GM12892 (cell line): ENCODE measurements around the gene TECPR1.

Source experiments
- POLR2A ChIP-seq: IDR thresholded peaks from 2 replicates; pipeline ENCODE4 v1.6.1; 2011; ENCODE audit warnings: low read depth, low read length, control low read depth
- POLR2AphosphoS5 ChIP-seq: IDR thresholded peaks from 2 replicates; pipeline ENCODE4 v1.6.1; 2011; ENCODE audit warnings: low read depth, low read length, control low read depth
- TAF1 ChIP-seq: IDR thresholded peaks from 2 replicates; pipeline ENCODE4 v1.6.1; 2011; ENCODE audit warnings: low read depth, mild to moderate bottlenecking, control low read depth, low read length, borderline replicate concordance

DNA sequence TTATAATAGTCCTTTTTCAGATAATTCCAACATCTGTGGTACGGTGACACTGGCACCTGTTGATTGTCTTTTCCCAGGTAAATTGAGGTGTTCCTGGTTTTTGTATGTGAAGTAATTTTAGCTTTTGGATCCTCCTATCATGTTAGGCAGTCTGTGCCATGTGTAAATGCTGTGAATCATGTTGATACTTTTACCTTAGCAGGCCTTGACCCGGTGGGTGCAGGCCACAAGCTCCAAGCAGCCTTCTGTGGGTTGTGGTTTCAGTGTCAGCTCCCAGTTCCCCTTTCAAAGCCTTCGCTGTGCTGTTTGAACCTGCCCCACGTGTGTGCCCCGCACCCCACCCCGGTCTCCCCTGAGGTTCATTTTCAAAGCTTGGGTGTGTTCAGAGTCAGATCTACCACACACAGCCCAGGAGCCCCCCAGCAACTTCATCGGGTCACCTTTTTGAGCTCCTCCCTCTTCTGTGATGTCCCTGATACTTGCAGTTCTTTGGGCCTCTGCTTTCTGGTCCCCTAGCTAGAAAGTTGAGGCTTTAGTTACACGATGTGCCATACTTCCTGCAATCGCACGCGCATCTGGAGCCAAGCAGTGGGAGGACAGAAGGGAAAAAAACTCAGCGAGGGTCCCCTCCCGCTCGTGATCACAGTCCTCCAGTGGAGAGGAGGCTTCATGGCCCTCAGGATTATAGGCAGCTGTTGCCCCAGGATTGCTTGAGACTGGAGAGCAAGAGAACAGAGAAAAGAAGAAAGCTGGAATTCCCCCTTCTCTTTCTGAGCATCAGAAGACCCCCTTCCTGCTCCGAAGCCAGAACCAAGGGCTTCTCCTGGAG lies 49.5 kb downstream of the TECPR1 start:
- TF ChIP-seq POLR2A (no peak), TAF1 (no peak), POLR2AphosphoS5 (no peak)
